ENCODE measurements around the gene TTC28.

GRCh38 chr22:28585324-28585723, 94.3 kb downstream of the TTC28 start:
- TF ChIP-seq YY1 (IDR thresholded peaks at IDR 0.05; ENCODE audit: insufficient read depth, insufficient read length) (no peak), ZNF274 (IDR thresholded peaks at IDR 0.05; ENCODE audit: low read depth, low read length) (no peak), SUZ12 (IDR thresholded peaks at IDR 0.05; ENCODE audit: extremely low read depth, insufficient read depth, insufficient read length) (no peak)
